GM23338 (cell line): ENCODE results near the gene GAPVD1. TPM values are rescaled to one million over a fixed set of nuclear protein-coding genes. Genes with fewer than 3 reads are reported as not detected.

Source experiments
- ATAC-seq: fragments of 200-7000 bp; cut with Tn5 transposase; 3 replicates; pipeline ENCODE4 v1.9.1; 2020
- DNase-seq: peaks from one replicate; pipeline ENCODE4 v3.0.0-alpha.2; 2015; ENCODE audit warnings: low spot score
- H2AFZ ChIP-seq: fragments of 200-600 bp; sonication (generic); 2 replicates; pipeline ENCODE4 v1.8.0; 2016; ENCODE audit warnings: antibody characterized with exemption, mild to moderate bottlenecking, moderate library complexity
- H3F3A ChIP-seq: fragments of 200-600 bp; sonication (generic); replicated peaks from 2 replicates; pipeline ENCODE4 v1.8.0; 2017; ENCODE audit warnings: antibody characterized with exemption, mixed run types, low read depth
- H3K27ac ChIP-seq: fragments of 200-600 bp; sonication (generic); 2 replicates; pipeline ENCODE4 v1.6.1; 2016; ENCODE audit warnings: low read depth
- H3K27me3 ChIP-seq: fragments of 200-600 bp; sonication (generic); 2 replicates; pipeline ENCODE4 v1.8.0; 2016; ENCODE audit warnings: mild to moderate bottlenecking, mixed run types, moderate library complexity; ENCODE audit not compliant: insufficient read depth
- H3K36me3 ChIP-seq: fragments of 200-600 bp; sonication (generic); 2 replicates; pipeline ENCODE4 v1.8.0; 2016; ENCODE audit warnings: mild to moderate bottlenecking; ENCODE audit not compliant: insufficient read depth
- H3K4me1 ChIP-seq: fragments of 200-600 bp; sonication (generic); 2 replicates; pipeline ENCODE4 v1.8.0; 2016; ENCODE audit warnings: mild to moderate bottlenecking, moderate library complexity; ENCODE audit not compliant: insufficient read depth
- H3K4me2 ChIP-seq: fragments of 200-600 bp; sonication (generic); 2 replicates; pipeline ENCODE4 v1.7.1; 2017; ENCODE audit warnings: mixed run types
- H3K4me3 ChIP-seq: fragments of 200-600 bp; sonication (generic); 2 replicates; pipeline ENCODE4 v1.6.1; 2016; ENCODE audit warnings: mixed run types
- H3K79me2 ChIP-seq: fragments of 200-600 bp; sonication (generic); replicated peaks from 2 replicates; pipeline ENCODE4 v1.8.0; 2017; ENCODE audit warnings: mild to moderate bottlenecking; ENCODE audit not compliant: insufficient read depth
- H3K9me2 ChIP-seq: fragments of 200-600 bp; sonication (generic); 2 replicates; pipeline ENCODE4 v1.8.0; 2017; ENCODE audit not compliant: insufficient read depth
- H4K20me1 ChIP-seq: fragments of 200-600 bp; sonication (generic); replicated peaks from 2 replicates; pipeline ENCODE4 v1.8.0; 2017; ENCODE audit warnings: mild to moderate bottlenecking; ENCODE audit not compliant: insufficient read depth
- H3K27ac Mint-ChIP-seq: 2 replicates; pipeline ENCODE4 v1.8.0; 2020; ENCODE audit warnings: inconsistent platforms, mild to moderate bottlenecking, moderate library complexity, mixed read lengths
- H3K27me3 Mint-ChIP-seq: 3 replicates; pipeline ENCODE4 v1.8.0; 2022; ENCODE audit warnings: low read depth, mild to moderate bottlenecking, moderate library complexity, mixed read lengths, inconsistent platforms; ENCODE audit not compliant: insufficient read depth, poor library complexity
- H3K36me3 Mint-ChIP-seq: 3 replicates; pipeline ENCODE4 v1.8.0; 2021; ENCODE audit warnings: low read depth, mild to moderate bottlenecking, inconsistent platforms, moderate library complexity, mixed read lengths
- H3K4me1 Mint-ChIP-seq: 3 replicates; pipeline ENCODE4 v1.8.0; 2020; ENCODE audit warnings: mild to moderate bottlenecking, inconsistent platforms, mixed read lengths
- H3K4me3 Mint-ChIP-seq: 3 replicates; pipeline ENCODE4 v1.8.0; 2021; ENCODE audit warnings: moderate library complexity, mild to moderate bottlenecking, inconsistent platforms, mixed read lengths
- H3K9me3 Mint-ChIP-seq: 3 replicates; pipeline ENCODE4 v1.8.0; 2020; ENCODE audit warnings: moderate library complexity, mild to moderate bottlenecking, inconsistent platforms, mixed read lengths
- CREB1 ChIP-seq: fragments of 250-450 bp; sonication (Bioruptor Pico); IDR thresholded peaks from 2 replicates; pipeline ENCODE4 v1.5.0; 2020; ENCODE audit warnings: low read depth, mild to moderate bottlenecking, moderate library complexity
- EZH2 ChIP-seq: fragments of 200-600 bp; sonication (generic); IDR thresholded peaks from one replicate; pipeline ENCODE4 v1.8.0; 2017; ENCODE audit warnings: antibody characterized with exemption, mild to moderate bottlenecking, low read depth; ENCODE audit not compliant: unreplicated experiment
- EZH2phosphoT487 ChIP-seq: fragments of 200-600 bp; sonication (generic); IDR thresholded peaks from one replicate; pipeline ENCODE4 v1.8.1; 2018; ENCODE audit warnings: antibody characterized with exemption; ENCODE audit not compliant: unreplicated experiment
- JUNB ChIP-seq: IDR thresholded peaks from one replicate; pipeline ENCODE4 v1.6.1; 2016; ENCODE audit warnings: antibody characterized with exemption; ENCODE audit not compliant: unreplicated experiment
- NANOG ChIP-seq: IDR thresholded peaks from 2 replicates; pipeline ENCODE4 v1.6.1; 2016; ENCODE audit warnings: antibody characterized with exemption, borderline replicate concordance
- POLR2AphosphoS5 ChIP-seq: IDR thresholded peaks from 2 replicates; pipeline ENCODE4 v1.6.1; 2016; ENCODE audit warnings: antibody characterized with exemption, low read depth
- STAT1 ChIP-seq: IDR thresholded peaks from one replicate; pipeline ENCODE4 v1.6.1; 2016; ENCODE audit warnings: antibody characterized with exemption; ENCODE audit not compliant: unreplicated experiment
- ZNF114 ChIP-seq: fragments of 250-450 bp; sonication (Bioruptor Pico); IDR thresholded peaks from 2 replicates; pipeline ENCODE4 v1.5.0; 2020; ENCODE audit warnings: mild to moderate bottlenecking, moderate library complexity
- ZNF331 ChIP-seq: fragments of 250-450 bp; sonication (Bioruptor Pico); IDR thresholded peaks from 2 replicates; pipeline ENCODE4 v1.5.0; 2020; ENCODE audit warnings: low read depth, mild to moderate bottlenecking, moderate library complexity
- polyA plus RNA-seq: library from polyadenylated mRNA; unstranded; fragments of >200 nt; fragmentation: Nextera tagmentation; extraction: Ambion mirVana; gene quantifications from 2 replicates; pipeline ENCODE4 v1.2.1, GENCODE V29; 2016
- total RNA-seq: library from RNA; depleted of rRNA; stranded (reverse); fragments of >200 nt; shearing (Covaris generic); gene quantifications from 2 replicates; pipeline ENCODE4 v1.2.3, GENCODE V29; 2014
- TF ChIP-seq, protein P1 (sequence below): IDR thresholded peaks from one replicate; pipeline ENCODE4 v1.6.1; 2018; ENCODE audit warnings: antibody characterized with exemption; ENCODE audit not compliant: unreplicated experiment
- TF ChIP-seq, protein P2 (sequence below): fragments of 250-450 bp; sonication (Bioruptor Pico); IDR thresholded peaks from 2 replicates; pipeline ENCODE4 v1.5.0; 2020; ENCODE audit warnings: mild to moderate bottlenecking, moderate library complexity
- TF ChIP-seq, protein P3 (sequence below): IDR thresholded peaks from 2 replicates; pipeline ENCODE4 v1.6.1; 2016; ENCODE audit warnings: antibody characterized with exemption
- TF ChIP-seq, protein P4 (sequence below), 2 experiments: fragments of 200-600 bp in 1 of 2; sonication (generic) in 1 of 2; conservative IDR thresholded peaks; 2 replicates each; pipeline versions ENCODE4 v1.5.1 to v1.6.1; 2016 to 2017; ENCODE audit warnings: antibody characterized with exemption in 2 of 2, low read depth in 2 of 2, mild to moderate bottlenecking in 2 of 2, moderate library complexity in 1 of 2

GAPVD1 gene
- total and polyA plus RNA-seq, 2 experiments from 2014 or later: 19.2 to 34.6 TPM

DNA sequence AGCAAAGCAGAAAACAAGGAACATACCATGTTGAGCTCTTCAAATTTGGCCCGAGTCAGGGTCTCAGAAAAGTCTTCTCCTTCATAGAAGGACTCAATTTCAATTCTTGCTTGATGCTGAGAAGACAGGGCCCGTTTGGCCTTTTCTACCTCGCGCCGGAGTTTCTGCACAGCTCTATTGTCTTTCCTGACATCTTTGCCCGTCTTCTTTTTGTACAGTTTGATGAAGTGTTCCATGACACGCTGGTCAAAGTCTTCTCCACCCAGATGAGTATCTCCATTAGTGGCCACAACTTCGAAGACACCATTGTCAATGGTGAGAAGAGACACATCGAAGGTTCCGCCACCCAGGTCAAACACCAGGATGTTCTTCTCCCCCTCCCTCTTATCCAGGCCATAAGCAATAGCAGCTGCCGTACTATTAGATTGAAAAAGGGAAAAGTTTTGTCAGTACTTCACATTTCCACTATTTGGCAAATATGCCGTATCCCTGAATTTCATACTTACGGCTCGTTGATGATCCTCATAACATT is 22.6 kb upstream of the GAPVD1 start:
- Mint-ChIP-seq H3K4me3 (peak overlapping the region; percentile 91), H3K36me3 (peaks cover 66% of the 10 kb centered on the region), H3K4me1 (peaks cover 12% of the 10 kb centered on the region), H3K27me3 (peaks cover 14% of the 10 kb centered on the region), H3K9me3 (peaks cover 4% of the 10 kb centered on the region; the same call in 2 of the 3 replicates), H3K27ac (no peak overlapping the region)
- ATAC-seq: no peak
- Histone ChIP-seq H3K4me3 (peak overlapping the region; percentile 96), H3F3A (peaks cover 46% of the 10 kb centered on the region), H3K4me1 (peaks cover 17% of the 10 kb centered on the region; the same call in 1 of the 2 replicates), H3K4me2 (peak overlapping the region; percentile 84), H3K9me2 (no peaks in the 10 kb centered on the region), H4K20me1 (peaks cover 44% of the 10 kb centered on the region), H3K79me2 (peaks cover 49% of the 10 kb centered on the region), H3K36me3 (peaks cover 42% of the 10 kb centered on the region), H3K27ac (no peak overlapping the region), H3K27me3 (no peaks in the 10 kb centered on the region), H2AFZ (no peak overlapping the region)
- no peak for DNase-seq
- TF ChIP-seq NANOG (no peak), STAT1 (no peak), CREB1 (no peak), ZNF114 (CRISPR knock-in tag) (no peak), POLR2AphosphoS5 (no peak), ZNF331 (CRISPR knock-in tag) (no peak), JUNB (no peak), EZH2 (no peak), EZH2phosphoT487 (no peak)
- TF ChIP-seq, protein P1, sequence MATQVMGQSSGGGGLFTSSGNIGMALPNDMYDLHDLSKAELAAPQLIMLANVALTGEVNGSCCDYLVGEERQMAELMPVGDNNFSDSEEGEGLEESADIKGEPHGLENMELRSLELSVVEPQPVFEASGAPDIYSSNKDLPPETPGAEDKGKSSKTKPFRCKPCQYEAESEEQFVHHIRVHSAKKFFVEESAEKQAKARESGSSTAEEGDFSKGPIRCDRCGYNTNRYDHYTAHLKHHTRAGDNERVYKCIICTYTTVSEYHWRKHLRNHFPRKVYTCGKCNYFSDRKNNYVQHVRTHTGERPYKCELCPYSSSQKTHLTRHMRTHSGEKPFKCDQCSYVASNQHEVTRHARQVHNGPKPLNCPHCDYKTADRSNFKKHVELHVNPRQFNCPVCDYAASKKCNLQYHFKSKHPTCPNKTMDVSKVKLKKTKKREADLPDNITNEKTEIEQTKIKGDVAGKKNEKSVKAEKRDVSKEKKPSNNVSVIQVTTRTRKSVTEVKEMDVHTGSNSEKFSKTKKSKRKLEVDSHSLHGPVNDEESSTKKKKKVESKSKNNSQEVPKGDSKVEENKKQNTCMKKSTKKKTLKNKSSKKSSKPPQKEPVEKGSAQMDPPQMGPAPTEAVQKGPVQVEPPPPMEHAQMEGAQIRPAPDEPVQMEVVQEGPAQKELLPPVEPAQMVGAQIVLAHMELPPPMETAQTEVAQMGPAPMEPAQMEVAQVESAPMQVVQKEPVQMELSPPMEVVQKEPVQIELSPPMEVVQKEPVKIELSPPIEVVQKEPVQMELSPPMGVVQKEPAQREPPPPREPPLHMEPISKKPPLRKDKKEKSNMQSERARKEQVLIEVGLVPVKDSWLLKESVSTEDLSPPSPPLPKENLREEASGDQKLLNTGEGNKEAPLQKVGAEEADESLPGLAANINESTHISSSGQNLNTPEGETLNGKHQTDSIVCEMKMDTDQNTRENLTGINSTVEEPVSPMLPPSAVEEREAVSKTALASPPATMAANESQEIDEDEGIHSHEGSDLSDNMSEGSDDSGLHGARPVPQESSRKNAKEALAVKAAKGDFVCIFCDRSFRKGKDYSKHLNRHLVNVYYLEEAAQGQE: no peak
- TF ChIP-seq, protein P2, sequence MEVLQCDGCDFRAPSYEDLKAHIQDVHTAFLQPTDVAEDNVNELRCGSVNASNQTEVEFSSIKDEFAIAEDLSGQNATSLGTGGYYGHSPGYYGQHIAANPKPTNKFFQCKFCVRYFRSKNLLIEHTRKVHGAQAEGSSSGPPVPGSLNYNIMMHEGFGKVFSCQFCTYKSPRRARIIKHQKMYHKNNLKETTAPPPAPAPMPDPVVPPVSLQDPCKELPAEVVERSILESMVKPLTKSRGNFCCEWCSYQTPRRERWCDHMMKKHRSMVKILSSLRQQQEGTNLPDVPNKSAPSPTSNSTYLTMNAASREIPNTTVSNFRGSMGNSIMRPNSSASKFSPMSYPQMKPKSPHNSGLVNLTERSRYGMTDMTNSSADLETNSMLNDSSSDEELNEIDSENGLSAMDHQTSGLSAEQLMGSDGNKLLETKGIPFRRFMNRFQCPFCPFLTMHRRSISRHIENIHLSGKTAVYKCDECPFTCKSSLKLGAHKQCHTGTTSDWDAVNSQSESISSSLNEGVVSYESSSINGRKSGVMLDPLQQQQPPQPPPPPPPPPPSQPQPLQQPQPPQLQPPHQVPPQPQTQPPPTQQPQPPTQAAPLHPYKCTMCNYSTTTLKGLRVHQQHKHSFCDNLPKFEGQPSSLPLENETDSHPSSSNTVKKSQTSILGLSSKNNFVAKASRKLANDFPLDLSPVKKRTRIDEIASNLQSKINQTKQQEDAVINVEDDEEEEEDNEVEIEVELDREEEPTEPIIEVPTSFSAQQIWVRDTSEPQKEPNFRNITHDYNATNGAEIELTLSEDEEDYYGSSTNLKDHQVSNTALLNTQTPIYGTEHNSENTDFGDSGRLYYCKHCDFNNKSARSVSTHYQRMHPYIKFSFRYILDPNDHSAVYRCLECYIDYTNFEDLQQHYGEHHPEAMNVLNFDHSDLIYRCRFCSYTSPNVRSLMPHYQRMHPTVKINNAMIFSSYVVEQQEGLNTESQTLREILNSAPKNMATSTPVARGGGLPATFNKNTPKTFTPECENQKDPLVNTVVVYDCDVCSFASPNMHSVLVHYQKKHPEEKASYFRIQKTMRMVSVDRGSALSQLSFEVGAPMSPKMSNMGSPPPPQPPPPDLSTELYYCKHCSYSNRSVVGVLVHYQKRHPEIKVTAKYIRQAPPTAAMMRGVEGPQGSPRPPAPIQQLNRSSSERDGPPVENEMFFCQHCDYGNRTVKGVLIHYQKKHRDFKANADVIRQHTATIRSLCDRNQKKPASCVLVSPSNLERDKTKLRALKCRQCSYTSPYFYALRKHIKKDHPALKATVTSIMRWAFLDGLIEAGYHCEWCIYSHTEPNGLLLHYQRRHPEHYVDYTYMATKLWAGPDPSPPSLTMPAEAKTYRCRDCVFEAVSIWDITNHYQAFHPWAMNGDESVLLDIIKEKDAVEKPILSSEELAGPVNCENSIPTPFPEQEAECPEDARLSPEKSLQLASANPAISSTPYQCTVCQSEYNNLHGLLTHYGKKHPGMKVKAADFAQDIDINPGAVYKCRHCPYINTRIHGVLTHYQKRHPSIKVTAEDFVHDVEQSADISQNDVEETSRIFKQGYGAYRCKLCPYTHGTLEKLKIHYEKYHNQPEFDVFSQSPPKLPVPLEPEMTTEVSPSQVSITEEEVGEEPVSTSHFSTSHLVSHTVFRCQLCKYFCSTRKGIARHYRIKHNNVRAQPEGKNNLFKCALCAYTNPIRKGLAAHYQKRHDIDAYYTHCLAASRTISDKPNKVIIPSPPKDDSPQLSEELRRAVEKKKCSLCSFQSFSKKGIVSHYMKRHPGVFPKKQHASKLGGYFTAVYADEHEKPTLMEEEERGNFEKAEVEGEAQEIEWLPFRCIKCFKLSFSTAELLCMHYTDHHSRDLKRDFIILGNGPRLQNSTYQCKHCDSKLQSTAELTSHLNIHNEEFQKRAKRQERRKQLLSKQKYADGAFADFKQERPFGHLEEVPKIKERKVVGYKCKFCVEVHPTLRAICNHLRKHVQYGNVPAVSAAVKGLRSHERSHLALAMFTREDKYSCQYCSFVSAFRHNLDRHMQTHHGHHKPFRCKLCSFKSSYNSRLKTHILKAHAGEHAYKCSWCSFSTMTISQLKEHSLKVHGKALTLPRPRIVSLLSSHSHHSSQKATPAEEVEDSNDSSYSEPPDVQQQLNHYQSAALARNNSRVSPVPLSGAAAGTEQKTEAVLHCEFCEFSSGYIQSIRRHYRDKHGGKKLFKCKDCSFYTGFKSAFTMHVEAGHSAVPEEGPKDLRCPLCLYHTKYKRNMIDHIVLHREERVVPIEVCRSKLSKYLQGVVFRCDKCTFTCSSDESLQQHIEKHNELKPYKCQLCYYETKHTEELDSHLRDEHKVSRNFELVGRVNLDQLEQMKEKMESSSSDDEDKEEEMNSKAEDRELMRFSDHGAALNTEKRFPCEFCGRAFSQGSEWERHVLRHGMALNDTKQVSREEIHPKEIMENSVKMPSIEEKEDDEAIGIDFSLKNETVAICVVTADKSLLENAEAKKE (CRISPR knock-in tag): no peak
- TF ChIP-seq, protein P3, sequence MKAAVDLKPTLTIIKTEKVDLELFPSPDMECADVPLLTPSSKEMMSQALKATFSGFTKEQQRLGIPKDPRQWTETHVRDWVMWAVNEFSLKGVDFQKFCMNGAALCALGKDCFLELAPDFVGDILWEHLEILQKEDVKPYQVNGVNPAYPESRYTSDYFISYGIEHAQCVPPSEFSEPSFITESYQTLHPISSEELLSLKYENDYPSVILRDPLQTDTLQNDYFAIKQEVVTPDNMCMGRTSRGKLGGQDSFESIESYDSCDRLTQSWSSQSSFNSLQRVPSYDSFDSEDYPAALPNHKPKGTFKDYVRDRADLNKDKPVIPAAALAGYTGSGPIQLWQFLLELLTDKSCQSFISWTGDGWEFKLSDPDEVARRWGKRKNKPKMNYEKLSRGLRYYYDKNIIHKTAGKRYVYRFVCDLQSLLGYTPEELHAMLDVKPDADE: no peak
- TF ChIP-seq, protein P4, sequence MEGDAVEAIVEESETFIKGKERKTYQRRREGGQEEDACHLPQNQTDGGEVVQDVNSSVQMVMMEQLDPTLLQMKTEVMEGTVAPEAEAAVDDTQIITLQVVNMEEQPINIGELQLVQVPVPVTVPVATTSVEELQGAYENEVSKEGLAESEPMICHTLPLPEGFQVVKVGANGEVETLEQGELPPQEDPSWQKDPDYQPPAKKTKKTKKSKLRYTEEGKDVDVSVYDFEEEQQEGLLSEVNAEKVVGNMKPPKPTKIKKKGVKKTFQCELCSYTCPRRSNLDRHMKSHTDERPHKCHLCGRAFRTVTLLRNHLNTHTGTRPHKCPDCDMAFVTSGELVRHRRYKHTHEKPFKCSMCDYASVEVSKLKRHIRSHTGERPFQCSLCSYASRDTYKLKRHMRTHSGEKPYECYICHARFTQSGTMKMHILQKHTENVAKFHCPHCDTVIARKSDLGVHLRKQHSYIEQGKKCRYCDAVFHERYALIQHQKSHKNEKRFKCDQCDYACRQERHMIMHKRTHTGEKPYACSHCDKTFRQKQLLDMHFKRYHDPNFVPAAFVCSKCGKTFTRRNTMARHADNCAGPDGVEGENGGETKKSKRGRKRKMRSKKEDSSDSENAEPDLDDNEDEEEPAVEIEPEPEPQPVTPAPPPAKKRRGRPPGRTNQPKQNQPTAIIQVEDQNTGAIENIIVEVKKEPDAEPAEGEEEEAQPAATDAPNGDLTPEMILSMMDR (conservative IDR thresholded peaks at IDR 0.05; ENCODE audit: low read depth in 2 of 2): no peak
